H9 (cell line): ENCODE data around the gene GPC6. TPM values are rescaled to one million over a fixed set of nuclear protein-coding genes. Genes with fewer than 3 reads are reported as not detected.

Experiments used
- DNase-seq: peaks from one replicate; pipeline ENCODE4 v3.0.0-alpha.2; 2017
- H2AFZ ChIP-seq: one replicate; pipeline ENCODE4 v1.6.1; 2013; ENCODE audit warnings: mild to moderate bottlenecking, low read length, control low read depth, moderate library complexity
- H2AK5ac ChIP-seq: 2 replicates; pipeline ENCODE4 v1.6.1; 2013; ENCODE audit warnings: low read length, control low read depth, mixed read lengths; ENCODE audit not compliant: insufficient read length
- H2BK120ac ChIP-seq: one replicate; pipeline ENCODE4 v1.6.1; 2013; ENCODE audit warnings: low read depth, mild to moderate bottlenecking, low read length, control low read depth, inconsistent platforms; ENCODE audit not compliant: poor library complexity, severe bottlenecking
- H2BK12ac ChIP-seq: 2 replicates; pipeline ENCODE4 v1.6.1; 2013; ENCODE audit warnings: low read length, control low read depth, mixed read lengths, low read depth; ENCODE audit not compliant: insufficient read length
- H2BK15ac ChIP-seq: 2 replicates; pipeline ENCODE4 v1.6.1; 2013; ENCODE audit warnings: low read depth, low read length, control low read depth
- H2BK20ac ChIP-seq: one replicate; pipeline ENCODE4 v1.6.1; 2013; ENCODE audit warnings: low read depth, mild to moderate bottlenecking, low read length, control low read depth, inconsistent platforms; ENCODE audit not compliant: poor library complexity, severe bottlenecking
- H2BK5ac ChIP-seq: 2 replicates; pipeline ENCODE4 v1.6.1; 2013; ENCODE audit warnings: low read length, control low read depth, mixed read lengths; ENCODE audit not compliant: insufficient read length
- H3K14ac ChIP-seq: 2 replicates; pipeline ENCODE4 v1.6.1; 2013; ENCODE audit warnings: low read length, control low read depth; ENCODE audit not compliant: insufficient read depth
- H3K18ac ChIP-seq: 2 replicates; pipeline ENCODE4 v1.6.1; 2013; ENCODE audit warnings: low read depth, mild to moderate bottlenecking, mixed read lengths, low read length, control low read depth; ENCODE audit not compliant: insufficient read length
- H3K23ac ChIP-seq: 2 replicates; pipeline ENCODE4 v1.6.1; 2013; ENCODE audit warnings: low read length, control low read depth, mixed read lengths, low read depth; ENCODE audit not compliant: insufficient read length
- H3K23me2 ChIP-seq: 2 replicates; pipeline ENCODE4 v1.6.1; 2013; ENCODE audit warnings: low read depth, mild to moderate bottlenecking, mixed read lengths, low read length, control low read depth; ENCODE audit not compliant: insufficient read length, poor library complexity, severe bottlenecking
- H3K27ac ChIP-seq: 2 replicates; pipeline ENCODE4 v1.5.1; 2013; ENCODE audit warnings: low read length, control low read depth, mixed read lengths, low read depth; ENCODE audit not compliant: insufficient read length
- H3K27me3 ChIP-seq: 2 replicates; pipeline ENCODE4 v1.6.1; 2013; ENCODE audit warnings: low read length, control low read depth, inconsistent platforms; ENCODE audit not compliant: insufficient read depth
- H3K4ac ChIP-seq: 2 replicates; pipeline ENCODE4 v1.6.1; 2013; ENCODE audit warnings: low read depth, mild to moderate bottlenecking, control low read depth, inconsistent platforms, low read length, moderate library complexity
- H3K4me1 ChIP-seq: 2 replicates; pipeline ENCODE4 v1.6.1; 2013; ENCODE audit warnings: low read length, control low read depth, inconsistent platforms; ENCODE audit not compliant: insufficient read depth
- H3K4me2 ChIP-seq: 2 replicates; pipeline ENCODE4 v1.6.1; 2013; ENCODE audit warnings: low read length, control low read depth, mixed read lengths; ENCODE audit not compliant: insufficient read length, insufficient read depth
- H3K56ac ChIP-seq: 2 replicates; pipeline ENCODE4 v1.6.1; 2013; ENCODE audit warnings: low read depth, mild to moderate bottlenecking, mixed read lengths, low read length, control low read depth; ENCODE audit not compliant: insufficient read length
- H3K79me1 ChIP-seq: 2 replicates; pipeline ENCODE4 v1.6.1; 2013; ENCODE audit warnings: low read depth, mild to moderate bottlenecking, moderate library complexity, low read length, control low read depth, inconsistent platforms; ENCODE audit not compliant: insufficient read depth, poor library complexity, severe bottlenecking
- H3K79me2 ChIP-seq: 2 replicates; pipeline ENCODE4 v1.6.1; 2013; ENCODE audit warnings: low read length, control low read depth, inconsistent platforms; ENCODE audit not compliant: insufficient read depth
- H3K9ac ChIP-seq: 2 replicates; pipeline ENCODE4 v1.6.1; 2013; ENCODE audit warnings: low read length, control low read depth, mixed read lengths; ENCODE audit not compliant: insufficient read length; ENCODE audit errors: extremely low read depth
- H3K9me3 ChIP-seq: one replicate; pipeline ENCODE4 v1.6.1; 2013; ENCODE audit warnings: low read depth, low read length, inconsistent platforms; ENCODE audit not compliant: control insufficient read depth
- H3T11ph ChIP-seq: one replicate; pipeline ENCODE4 v1.6.1; 2013; ENCODE audit warnings: mild to moderate bottlenecking, low read length, control low read depth, inconsistent platforms
- H4K20me1 ChIP-seq: one replicate; pipeline ENCODE4 v1.6.1; 2013; ENCODE audit not compliant: control insufficient read depth, insufficient read length, insufficient read depth
- H4K5ac ChIP-seq: 2 replicates; pipeline ENCODE4 v1.6.1; 2013; ENCODE audit warnings: low read depth, mild to moderate bottlenecking, mixed read lengths, low read length, control low read depth; ENCODE audit not compliant: insufficient read length
- H4K8ac ChIP-seq: replicated peaks from 2 replicates; pipeline ENCODE4 v1.6.1; 2013; ENCODE audit warnings: low read length, control low read depth, mixed read lengths, low read depth; ENCODE audit not compliant: insufficient read length
- H4K91ac ChIP-seq: 2 replicates; pipeline ENCODE4 v1.6.1; 2013; ENCODE audit warnings: low read depth, mild to moderate bottlenecking, moderate library complexity, mixed read lengths, low read length, control low read depth; ENCODE audit not compliant: insufficient read length
- H3K27ac Mint-ChIP-seq, 3 experiments: 2 replicates in 2 of 3; 3 replicates in 1 of 3; pipeline ENCODE4 v1.8.0; 2020 to 2021; ENCODE audit warnings: mixed read lengths in 3 of 3, mild to moderate bottlenecking in 1 of 3, moderate library complexity in 1 of 3
- H3K27me3 Mint-ChIP-seq: 2 replicates; pipeline ENCODE4 v1.8.0; 2021; ENCODE audit warnings: low read depth, mild to moderate bottlenecking, moderate library complexity, mixed read lengths
- H3K36me3 Mint-ChIP-seq, 3 experiments: 2 replicates in 2 of 3; 3 replicates in 1 of 3; pipeline ENCODE4 v1.8.0; 2020 to 2021; ENCODE audit warnings: low read depth in 3 of 3, mixed read lengths in 3 of 3; ENCODE audit not compliant: insufficient read depth in 1 of 3
- H3K4me1 Mint-ChIP-seq, 2 experiments: 2 replicates each; pipeline ENCODE4 v1.8.0; 2020; ENCODE audit warnings: mixed read lengths in 2 of 2
- H3K4me3 Mint-ChIP-seq, 2 experiments: 2 replicates in 1 of 2; 3 replicates in 1 of 2; pipeline ENCODE4 v1.8.0; 2020 to 2021; ENCODE audit warnings: mild to moderate bottlenecking in 2 of 2, mixed read lengths in 2 of 2, moderate library complexity in 1 of 2
- H3K9me3 Mint-ChIP-seq, 2 experiments: 2 replicates in 1 of 2; 3 replicates in 1 of 2; pipeline ENCODE4 v1.8.0; 2020; ENCODE audit warnings: mild to moderate bottlenecking in 2 of 2, mixed read lengths in 2 of 2, moderate library complexity in 1 of 2
- CTCF ChIP-seq: fragments of 200-600 bp; sonication (generic); conservative IDR thresholded peaks from 3 replicates; pipeline ENCODE4 v1.8.0; 2021; ENCODE audit warnings: antibody characterized with exemption, mild to moderate bottlenecking
- WGBS: extraction: QIAGEN DNeasy Blood & Tissue Kit; methylation state at CpG from one replicate; pipeline ENCODE4 v1.1.7; 2013; ENCODE audit warnings: missing lambda C conversion rate, low lambda C conversion rate, mixed read lengths; ENCODE audit not compliant: insufficient read length; ENCODE audit errors: extremely low coverage; 5-methylcytosine and 5-hydroxymethylcytosine counted together
- total RNA-seq: library from RNA; stranded (reverse); gene quantifications from 2 replicates; pipeline ENCODE4 v1.2.1, GENCODE V29; 2021

Gene GPC6
- total RNA-seq, 1 experiment from 2014 or later, result 15.6 TPM

DNA sequence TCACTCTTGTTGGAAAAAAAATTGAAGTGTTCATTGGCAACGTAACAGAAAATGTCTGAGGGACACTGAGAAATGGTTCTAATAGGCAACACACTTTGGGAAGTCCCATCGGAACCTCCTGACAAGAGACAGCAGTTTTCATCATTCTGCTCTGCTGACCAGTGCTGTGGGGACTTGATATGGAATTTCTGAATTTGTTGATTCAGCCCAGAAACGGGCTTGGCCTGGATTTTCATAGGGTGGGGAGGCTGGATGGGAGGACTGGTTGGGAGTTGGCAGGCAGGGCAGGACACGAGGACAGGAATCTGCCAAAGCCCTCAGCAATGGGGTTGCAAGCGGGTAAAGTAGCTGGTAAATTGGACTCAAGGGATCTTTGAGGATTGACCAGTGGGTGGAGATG, 1156.4 kb downstream of the GPC6 start:
- no peak overlapping the region for H2BK20ac ChIP-seq
- no peak overlapping the region for H2BK15ac ChIP-seq
- no peak for DNase-seq
- no peak overlapping the region for H3K18ac ChIP-seq
- no CpG with 5 or more reads among the region's 5 CpGs for WGBS
- no peak overlapping the region for H3K4me3 Mint-ChIP-seq
- H2BK120ac ChIP-seq, result no peak overlapping the region
- H3K9ac ChIP-seq, result no peak overlapping the region
- TF ChIP-seq CTCF, result no peak
- H3K79me1 ChIP-seq, result no peaks in the 10 kb centered on the region
- H3K4me1 ChIP-seq, result no peaks in the 10 kb centered on the region; the same call in 1 of the 2 replicates
- H3K4me2 ChIP-seq, result no peak overlapping the region
- H4K5ac ChIP-seq, result no peak overlapping the region
- H3K23ac ChIP-seq, result no peak overlapping the region
- H4K20me1 ChIP-seq, result no peaks in the 10 kb centered on the region
- no peak overlapping the region for H3T11ph ChIP-seq
- peaks cover 13% of the 10 kb centered on the region in 2 experiments for H3K4me1 Mint-ChIP-seq
- H3K23me2 ChIP-seq, result no peaks in the 10 kb centered on the region
- no peak overlapping the region for H3K4ac ChIP-seq
- H3K9me3 Mint-ChIP-seq, result peaks cover under 1% of the 10 kb centered on the region in 2 experiments; a peak in 2 of 5 replicates
- peaks cover 3% of the 10 kb centered on the region; the same call in 1 of the 2 replicates for H3K27me3 Mint-ChIP-seq
- H3K9me3 ChIP-seq, result no peaks in the 10 kb centered on the region
- no peak overlapping the region for H3K56ac ChIP-seq
- H3K79me2 ChIP-seq, result no peaks in the 10 kb centered on the region
- H3K14ac ChIP-seq, result no peak overlapping the region
- no peak overlapping the region for H4K8ac ChIP-seq
- no peaks in the 10 kb centered on the region for H3K27me3 ChIP-seq
- no peak overlapping the region for H3K27ac ChIP-seq
- H2AFZ ChIP-seq, result no peak overlapping the region
- H2BK5ac ChIP-seq, result no peak overlapping the region
- H3K36me3 Mint-ChIP-seq, result no peaks in the 10 kb centered on the region
- H2BK12ac ChIP-seq, result no peak overlapping the region
- H3K27ac Mint-ChIP-seq, result no peak overlapping the region; a peak in 2 of 7 replicates
- H2AK5ac ChIP-seq, result no peak overlapping the region
- H4K91ac ChIP-seq, result no peak overlapping the region
